NCI-H1092 treated with DMSO at 0.1 percent for 48 hours (cell line): Measurements from ENCODE around the gene FAM151B.

Source experiments
- DNase-seq: peaks from one replicate; lab custom pipeline; 2025; lab: John Stamatoyannopoulos, UW

Gene FAM151B

DNA sequence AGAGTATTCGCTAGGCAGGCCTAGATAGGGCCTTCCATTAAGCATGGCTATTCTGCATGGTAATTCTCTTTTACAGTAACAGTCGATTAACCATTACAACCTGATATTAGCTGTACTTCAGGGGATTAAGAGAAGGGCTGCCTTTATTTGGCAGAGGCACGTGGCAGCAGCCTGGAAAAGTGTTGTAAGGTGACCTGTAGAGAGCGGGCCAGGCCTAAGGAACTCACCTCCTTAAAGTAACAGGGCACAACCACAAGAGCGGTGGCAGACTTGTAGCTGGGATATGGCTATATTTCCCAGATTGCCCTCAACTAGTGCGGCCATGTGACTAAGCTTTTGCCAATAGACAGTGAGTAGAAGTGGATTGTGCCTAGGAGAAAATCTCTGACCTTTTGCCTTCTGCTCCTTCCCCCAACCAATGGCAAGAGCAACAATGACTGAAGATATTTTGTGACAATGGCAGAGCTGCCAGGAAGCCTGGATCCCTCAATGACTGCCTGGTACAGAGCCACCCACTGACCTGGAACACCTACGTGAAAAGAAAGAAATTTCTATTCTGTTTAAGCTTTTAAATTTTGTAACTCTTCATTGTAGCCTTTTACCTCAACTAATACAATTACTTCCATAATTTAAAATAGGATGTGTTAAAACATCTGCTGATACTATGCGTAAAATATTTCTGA, 101.1 kb downstream of the FAM151B start:
- no peak for DNase-seq

DNA sequence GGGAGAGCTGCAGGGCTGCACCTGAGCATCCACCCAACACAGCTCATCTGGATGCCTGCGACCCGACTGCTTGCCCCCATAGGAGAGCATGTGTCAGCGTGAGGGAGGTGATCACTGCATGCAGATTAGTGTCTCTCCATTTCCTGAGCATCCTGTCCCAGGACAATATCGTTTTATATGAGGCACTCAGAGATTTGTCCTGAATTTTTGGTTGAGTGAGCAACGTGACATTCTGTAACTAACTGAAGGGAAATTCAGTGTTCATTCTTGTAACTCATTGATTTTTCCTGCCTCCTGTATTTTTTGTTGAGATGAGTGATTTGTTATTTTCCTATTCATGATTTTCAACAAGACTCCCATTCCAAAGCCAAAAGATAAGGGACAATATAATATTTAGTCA, 102.9 kb downstream of the FAM151B start:
- DNase-seq = no peak

DNA sequence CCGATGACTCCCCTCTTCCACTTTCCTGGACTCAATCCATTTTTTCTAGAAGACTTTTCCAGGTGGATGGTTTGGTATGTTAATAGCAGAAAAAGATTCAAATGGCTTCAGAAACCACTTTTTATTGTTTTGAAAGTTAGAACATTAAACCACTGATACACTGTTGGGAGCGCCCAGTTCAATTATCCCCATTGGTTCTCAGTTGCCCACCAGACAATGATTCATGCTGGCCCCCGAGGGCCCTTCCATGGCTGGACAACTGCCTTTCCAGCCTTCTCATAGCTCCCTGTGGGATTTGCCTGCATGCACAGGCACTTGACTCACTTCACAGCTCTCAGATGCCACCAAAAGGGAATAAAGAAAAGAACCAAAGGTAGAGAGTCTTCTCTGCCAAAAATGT, 103.5 kb downstream of the FAM151B start:
- DNase-seq = no peak

DNA sequence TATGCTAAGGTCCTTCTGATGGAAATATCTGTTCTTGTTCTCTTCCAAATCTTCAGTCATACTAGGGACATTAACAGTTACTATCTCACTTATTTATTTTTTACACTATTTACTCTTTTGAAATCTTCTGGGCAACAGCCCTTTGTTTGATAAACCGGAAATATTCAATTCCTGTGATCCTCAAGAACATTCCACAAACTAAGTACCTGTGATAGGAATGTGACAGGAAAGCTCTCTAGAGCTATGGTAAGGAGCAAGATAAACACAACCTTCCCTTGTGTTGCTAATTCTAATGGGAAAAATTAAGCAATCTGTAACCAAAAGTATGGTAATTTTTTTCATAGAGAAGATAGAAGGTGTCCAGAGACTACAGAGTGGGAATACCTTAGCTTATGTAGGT, 104.2 kb downstream of the FAM151B start:
- no peak for DNase-seq
